WTC11 (cell line): Measurements from ENCODE around the gene MAP6. TPM values are rescaled to one million over a fixed set of nuclear protein-coding genes. Genes with fewer than 3 reads are reported as not detected.
"Not testable (repeated sequence)": the region's sequence is repeated elsewhere in the genome, so short reads cannot be mapped to it uniquely, and the experiment has no call there.

Experiments
- ATAC-seq: fragments of 200-7000 bp; cut with Tn5 transposase; 2 replicates; pipeline ENCODE4 v1.10.0; 2021; ENCODE audit warnings: mild to moderate bottlenecking, moderate library complexity
- CTCF ChIA-PET: fragments of 300-600 bp; sonication (Branson Sonifier 250); formaldehyde crosslinking; loops from one replicate; lab custom pipeline; 2021; ENCODE audit warnings: antibody characterized with exemption; lab: Charles Lee
- POLR2A ChIA-PET: fragments of 350-600 bp; sonication (Branson Sonifier 250); formaldehyde crosslinking; loops from one replicate; lab custom pipeline; 2021; ENCODE audit warnings: antibody characterized with exemption; lab: Charles Lee
- DNase-seq: peaks from one replicate; pipeline ENCODE4 v3.0.0; 2021; ENCODE audit warnings: low spot score
- H3K27ac Mint-ChIP-seq: 2 replicates; pipeline ENCODE4 v1.8.0; 2021; ENCODE audit warnings: mixed read lengths
- H3K27me3 Mint-ChIP-seq: 2 replicates; pipeline ENCODE4 v1.8.0; 2021; ENCODE audit warnings: low read depth, mild to moderate bottlenecking, moderate library complexity, mixed read lengths
- H3K36me3 Mint-ChIP-seq: 2 replicates; pipeline ENCODE4 v1.8.0; 2021; ENCODE audit warnings: mixed read lengths
- H3K4me1 Mint-ChIP-seq: 2 replicates; pipeline ENCODE4 v1.8.0; 2022; ENCODE audit warnings: mixed read lengths
- H3K4me3 Mint-ChIP-seq: 2 replicates; pipeline ENCODE4 v1.8.0; 2021; ENCODE audit warnings: mild to moderate bottlenecking, moderate library complexity, mixed read lengths
- H3K9me3 Mint-ChIP-seq: 2 replicates; pipeline ENCODE4 v1.8.0; 2021; ENCODE audit warnings: mixed read lengths
- ATF1 ChIP-seq: sonication (generic); formaldehyde crosslinking; IDR thresholded peaks from 2 replicates; pipeline ENCODE4 v1.8.1; 2023; ENCODE audit warnings: mild to moderate bottlenecking, moderate library complexity, missing genetic modification reagents
- GABPB1 ChIP-seq: sonication (generic); formaldehyde crosslinking; IDR thresholded peaks from 2 replicates; pipeline ENCODE4 v1.8.1; 2023; ENCODE audit warnings: mild to moderate bottlenecking, missing genetic modification reagents
- GTF2I ChIP-seq: fragments of 250-450 bp; sonication (Bioruptor Pico); conservative IDR thresholded peaks from 2 replicates; pipeline ENCODE4 v1.4.0; 2021; ENCODE audit warnings: mild to moderate bottlenecking
- RELA ChIP-seq: sonication (generic); formaldehyde crosslinking; IDR thresholded peaks from 2 replicates; pipeline ENCODE4 v1.8.1; 2022; ENCODE audit warnings: missing genetic modification reagents, mild to moderate bottlenecking, borderline replicate concordance
- TEAD4 ChIP-seq: sonication (generic); formaldehyde crosslinking; IDR thresholded peaks from 2 replicates; pipeline ENCODE4 v1.8.0; 2022; ENCODE audit warnings: mild to moderate bottlenecking, missing genetic modification reagents
- ZNF232 ChIP-seq: sonication (generic); formaldehyde crosslinking; IDR thresholded peaks from 2 replicates; pipeline ENCODE4 v1.8.0; 2022; ENCODE audit warnings: mild to moderate bottlenecking, missing genetic modification reagents
- ZNF317 ChIP-seq: sonication (generic); formaldehyde crosslinking; IDR thresholded peaks from 2 replicates; pipeline ENCODE4 v1.8.1; 2023; ENCODE audit warnings: low read depth, mild to moderate bottlenecking, moderate library complexity, missing genetic modification reagents, borderline replicate concordance
- ZNF396 ChIP-seq: fragments of 250-450 bp; sonication (Bioruptor Pico); IDR thresholded peaks from 2 replicates; pipeline ENCODE4 v1.8.0; 2021; ENCODE audit warnings: mild to moderate bottlenecking, moderate library complexity, borderline replicate concordance
- ZNF512 ChIP-seq: sonication (generic); formaldehyde crosslinking; IDR thresholded peaks from 2 replicates; pipeline ENCODE4 v1.8.1; 2022; ENCODE audit warnings: missing genetic modification reagents, borderline replicate concordance
- total RNA-seq: library from RNA; stranded (reverse); gene quantifications from 3 replicates; pipeline ENCODE4 v1.2.3, GENCODE V29; 2021
- TF ChIP-seq, protein P1 (sequence below): sonication (generic); formaldehyde crosslinking; IDR thresholded peaks from 2 replicates; pipeline ENCODE4 v1.8.1; 2023; ENCODE audit warnings: mild to moderate bottlenecking, missing genetic modification reagents, borderline replicate concordance
- TF ChIP-seq, protein P2 (sequence below): sonication (generic); formaldehyde crosslinking; IDR thresholded peaks from 2 replicates; pipeline ENCODE4 v1.8.0; 2023; ENCODE audit warnings: missing genetic modification reagents
- TF ChIP-seq, protein P3 (sequence below): sonication (generic); formaldehyde crosslinking; IDR thresholded peaks from 2 replicates; pipeline ENCODE4 v1.8.0; 2022; ENCODE audit warnings: mild to moderate bottlenecking, missing genetic modification reagents

The MAP6 gene
- total RNA-seq, 1 experiment from 2014 or later, result 0.90 TPM

GRCh38 chr11:75689863-75690609 lies 21.2 kb upstream of the MAP6 start:
- no peak for ATAC-seq
- CTCF ChIA-PET, result interaction anchor here (1.1 kb wide), 1 partner anchor 21 kb away, joined by 3 read pairs; the partner anchor contains the start of gene MAP6
- peaks cover 23% of the 10 kb centered on the region for H3K27me3 Mint-ChIP-seq
- H3K4me1 Mint-ChIP-seq, result no peaks in the 10 kb centered on the region
- TF ChIP-seq ZNF396 (no peak), TEAD4 (CRISPR knock-in tag) (no peak), GABPB1 (CRISPR knock-in tag) (no peak), ZNF512 (no peak), GTF2I (CRISPR knock-in tag) (no peak), ZNF317 (CRISPR knock-in tag) (no peak), RELA (CRISPR knock-in tag) (no peak)
- TF ChIP-seq, protein P1, sequence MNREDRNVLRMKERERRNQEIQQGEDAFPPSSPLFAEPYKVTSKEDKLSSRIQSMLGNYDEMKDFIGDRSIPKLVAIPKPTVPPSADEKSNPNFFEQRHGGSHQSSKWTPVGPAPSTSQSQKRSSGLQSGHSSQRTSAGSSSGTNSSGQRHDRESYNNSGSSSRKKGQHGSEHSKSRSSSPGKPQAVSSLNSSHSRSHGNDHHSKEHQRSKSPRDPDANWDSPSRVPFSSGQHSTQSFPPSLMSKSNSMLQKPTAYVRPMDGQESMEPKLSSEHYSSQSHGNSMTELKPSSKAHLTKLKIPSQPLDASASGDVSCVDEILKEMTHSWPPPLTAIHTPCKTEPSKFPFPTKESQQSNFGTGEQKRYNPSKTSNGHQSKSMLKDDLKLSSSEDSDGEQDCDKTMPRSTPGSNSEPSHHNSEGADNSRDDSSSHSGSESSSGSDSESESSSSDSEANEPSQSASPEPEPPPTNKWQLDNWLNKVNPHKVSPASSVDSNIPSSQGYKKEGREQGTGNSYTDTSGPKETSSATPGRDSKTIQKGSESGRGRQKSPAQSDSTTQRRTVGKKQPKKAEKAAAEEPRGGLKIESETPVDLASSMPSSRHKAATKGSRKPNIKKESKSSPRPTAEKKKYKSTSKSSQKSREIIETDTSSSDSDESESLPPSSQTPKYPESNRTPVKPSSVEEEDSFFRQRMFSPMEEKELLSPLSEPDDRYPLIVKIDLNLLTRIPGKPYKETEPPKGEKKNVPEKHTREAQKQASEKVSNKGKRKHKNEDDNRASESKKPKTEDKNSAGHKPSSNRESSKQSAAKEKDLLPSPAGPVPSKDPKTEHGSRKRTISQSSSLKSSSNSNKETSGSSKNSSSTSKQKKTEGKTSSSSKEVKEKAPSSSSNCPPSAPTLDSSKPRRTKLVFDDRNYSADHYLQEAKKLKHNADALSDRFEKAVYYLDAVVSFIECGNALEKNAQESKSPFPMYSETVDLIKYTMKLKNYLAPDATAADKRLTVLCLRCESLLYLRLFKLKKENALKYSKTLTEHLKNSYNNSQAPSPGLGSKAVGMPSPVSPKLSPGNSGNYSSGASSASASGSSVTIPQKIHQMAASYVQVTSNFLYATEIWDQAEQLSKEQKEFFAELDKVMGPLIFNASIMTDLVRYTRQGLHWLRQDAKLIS, result no peak
- TF ChIP-seq, protein P2, sequence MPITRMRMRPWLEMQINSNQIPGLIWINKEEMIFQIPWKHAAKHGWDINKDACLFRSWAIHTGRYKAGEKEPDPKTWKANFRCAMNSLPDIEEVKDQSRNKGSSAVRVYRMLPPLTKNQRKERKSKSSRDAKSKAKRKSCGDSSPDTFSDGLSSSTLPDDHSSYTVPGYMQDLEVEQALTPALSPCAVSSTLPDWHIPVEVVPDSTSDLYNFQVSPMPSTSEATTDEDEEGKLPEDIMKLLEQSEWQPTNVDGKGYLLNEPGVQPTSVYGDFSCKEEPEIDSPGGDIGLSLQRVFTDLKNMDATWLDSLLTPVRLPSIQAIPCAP, result no peak
- peaks cover 4% of the 10 kb centered on the region; the same call in 1 of the 2 replicates for H3K36me3 Mint-ChIP-seq
- POLR2A ChIA-PET, result no interaction called here
- DNase-seq, result no peak
- H3K9me3 Mint-ChIP-seq, result peaks cover 12% of the 10 kb centered on the region
- no peak overlapping the region for H3K4me3 Mint-ChIP-seq
- no peak overlapping the region for H3K27ac Mint-ChIP-seq

DNA sequence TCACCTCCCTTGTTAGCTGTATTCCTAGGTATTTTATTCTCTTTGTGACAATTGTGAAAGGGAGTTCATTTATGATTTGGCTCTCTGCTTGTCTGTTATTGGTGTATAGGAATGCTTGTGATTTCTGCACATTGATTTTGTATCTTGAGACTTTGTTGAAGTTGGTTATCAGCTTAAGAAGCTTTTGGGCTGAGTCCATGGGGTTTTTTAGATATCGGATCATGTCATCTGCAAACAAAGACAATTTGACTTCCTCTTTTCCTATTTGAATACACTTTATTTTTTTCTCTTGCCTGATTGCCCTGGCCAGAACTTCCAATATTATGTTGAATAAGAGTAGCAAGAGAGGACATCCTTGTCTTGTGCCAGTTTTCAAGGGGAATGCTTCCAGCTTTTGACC lies 15.0 kb upstream of the MAP6 start:
- DNase-seq, H3K36me3 Mint-ChIP-seq, H3K4me3 Mint-ChIP-seq, POLR2A ChIA-PET, ATAC-seq, H3K4me1 Mint-ChIP-seq, H3K27ac Mint-ChIP-seq: not testable (repeated sequence)
- H3K27me3 Mint-ChIP-seq, result peaks cover 44% of the 10 kb centered on the region
- CTCF ChIA-PET, result interaction anchor here (0.9 to 1.2 kb wide), 2 partner anchors 22 to 87 kb away, joined by 3 to 4 read pairs; no protein-coding TSS in a partner anchor
- peaks cover 27% of the 10 kb centered on the region for H3K9me3 Mint-ChIP-seq

- DNase-seq (no peak), ATAC-seq (no peak)
- no peak overlapping the region for H3K4me3 Mint-ChIP-seq
- CTCF ChIA-PET, result interaction anchor here (3.3 kb wide), 1 partner anchor 27 kb away, joined by 11 read pairs; no protein-coding TSS in a partner anchor
- no peaks in the 10 kb centered on the region for H3K4me1 Mint-ChIP-seq
- peaks cover 12% of the 10 kb centered on the region for H3K9me3 Mint-ChIP-seq
- POLR2A ChIA-PET, result no interaction called here
- peaks cover 27% of the 10 kb centered on the region for H3K27me3 Mint-ChIP-seq
- TF ChIP-seq, protein P3, sequence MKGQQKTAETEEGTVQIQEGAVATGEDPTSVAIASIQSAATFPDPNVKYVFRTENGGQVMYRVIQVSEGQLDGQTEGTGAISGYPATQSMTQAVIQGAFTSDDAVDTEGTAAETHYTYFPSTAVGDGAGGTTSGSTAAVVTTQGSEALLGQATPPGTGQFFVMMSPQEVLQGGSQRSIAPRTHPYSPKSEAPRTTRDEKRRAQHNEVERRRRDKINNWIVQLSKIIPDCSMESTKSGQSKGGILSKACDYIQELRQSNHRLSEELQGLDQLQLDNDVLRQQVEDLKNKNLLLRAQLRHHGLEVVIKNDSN (CRISPR knock-in tag), result no peak
- no peak for TF ChIP-seq ZNF512
- no peak for TF ChIP-seq ZNF232
- TF ChIP-seq ATF1 (CRISPR knock-in tag), result no peak
- H3K27ac Mint-ChIP-seq, result no peak overlapping the region
- H3K36me3 Mint-ChIP-seq, result no peaks in the 10 kb centered on the region
Measured at GRCh38 chr11:75679566-75679965, 10.7 kb upstream of the MAP6 start.
